ENCODE measurements around the gene ETS2.

DNA sequence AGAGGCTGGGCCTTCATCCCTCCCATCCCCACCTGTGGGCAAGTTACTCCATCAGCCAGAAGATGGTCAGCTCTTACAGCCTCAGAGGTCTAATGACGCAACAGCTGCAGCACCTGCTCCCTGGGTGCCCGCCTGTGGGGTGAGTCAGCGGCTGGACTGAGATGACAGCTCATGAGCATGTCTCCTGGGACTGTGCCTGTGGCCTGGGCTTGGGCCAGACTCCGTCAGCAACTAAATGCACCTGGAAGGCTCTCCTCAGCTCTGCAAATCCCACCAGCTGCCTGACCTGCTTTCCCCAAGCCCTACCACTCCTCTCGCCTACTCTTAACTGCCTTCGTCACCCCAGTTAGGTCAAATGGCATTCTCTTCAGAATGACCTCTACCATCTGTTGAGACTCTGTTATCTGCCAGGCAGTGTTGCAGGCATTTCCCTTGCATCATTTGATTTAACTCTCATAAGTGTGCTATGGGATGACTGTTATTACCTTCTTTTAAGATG is 47.7 kb downstream of the ETS2 start:
- TF ChIP-seq, protein P1, sequence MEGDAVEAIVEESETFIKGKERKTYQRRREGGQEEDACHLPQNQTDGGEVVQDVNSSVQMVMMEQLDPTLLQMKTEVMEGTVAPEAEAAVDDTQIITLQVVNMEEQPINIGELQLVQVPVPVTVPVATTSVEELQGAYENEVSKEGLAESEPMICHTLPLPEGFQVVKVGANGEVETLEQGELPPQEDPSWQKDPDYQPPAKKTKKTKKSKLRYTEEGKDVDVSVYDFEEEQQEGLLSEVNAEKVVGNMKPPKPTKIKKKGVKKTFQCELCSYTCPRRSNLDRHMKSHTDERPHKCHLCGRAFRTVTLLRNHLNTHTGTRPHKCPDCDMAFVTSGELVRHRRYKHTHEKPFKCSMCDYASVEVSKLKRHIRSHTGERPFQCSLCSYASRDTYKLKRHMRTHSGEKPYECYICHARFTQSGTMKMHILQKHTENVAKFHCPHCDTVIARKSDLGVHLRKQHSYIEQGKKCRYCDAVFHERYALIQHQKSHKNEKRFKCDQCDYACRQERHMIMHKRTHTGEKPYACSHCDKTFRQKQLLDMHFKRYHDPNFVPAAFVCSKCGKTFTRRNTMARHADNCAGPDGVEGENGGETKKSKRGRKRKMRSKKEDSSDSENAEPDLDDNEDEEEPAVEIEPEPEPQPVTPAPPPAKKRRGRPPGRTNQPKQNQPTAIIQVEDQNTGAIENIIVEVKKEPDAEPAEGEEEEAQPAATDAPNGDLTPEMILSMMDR (IDR thresholded peaks at IDR 0.05; ENCODE audit: insufficient read depth, low read length) = no peak
- peak; percentile 84; the same call in 1 of the 2 replicates for TF ChIP-seq POLR2AphosphoS5 (IDR thresholded peaks at IDR 0.05; ENCODE audit: low read depth)
